Adrenal gland (tissue), 12 donors: ENCODE measurements around the gene C11orf68. TPM values are rescaled to one million over a fixed set of nuclear protein-coding genes. Genes with fewer than 3 reads are reported as not detected.

ENCODE experiments used
- DNase-seq, 7 donors: peaks; one replicate each; pipeline ENCODE4 v3.0.0-alpha.2; 2019 to 2020
- H3K27ac ChIP-seq, 5 donors: fragments of 200-600 bp; sonication (generic) in 4 of 5; 1 replicate in 3 of 5; 2 replicates in 2 of 5; pipeline versions ENCODE4 v1.5.1 to v1.8.0; 2016 to 2020; ENCODE audit warnings: mild to moderate bottlenecking in 1 of 5
- H3K27me3 ChIP-seq: fragments of 200-600 bp; 2 replicates; pipeline ENCODE4 v1.8.0; 2021
- H3K36me3 ChIP-seq, 2 donors: fragments of 200-600 bp; replicated peaks in 1 of 2; 1 replicate in 1 of 2; 2 replicates in 1 of 2; pipeline versions ENCODE4 v1.5.1 to v1.8.0; 2018 to 2022
- H3K4me1 ChIP-seq, 2 donors: fragments of 200-600 bp; replicated peaks in 1 of 2; 1 replicate in 1 of 2; 2 replicates in 1 of 2; pipeline versions ENCODE4 v1.5.1 to v1.8.0; 2018 to 2021
- H3K4me3 ChIP-seq, 4 donors: fragments of 200-600 bp; sonication (generic) in 3 of 4; one replicate each; pipeline ENCODE4 v1.5.1; 2016 to 2018
- H3K9me3 ChIP-seq, 3 donors: fragments of 200-600 bp; sonication (generic) in 1 of 3; replicated peaks in 1 of 3; 1 replicate in 2 of 3; 2 replicates in 1 of 3; pipeline versions ENCODE4 v1.5.1 to v1.8.0; 2016 to 2021
- CTCF ChIP-seq, 6 experiments: fragments of 450-650 bp in 4 of 6; fragments of 200-600 bp in 2 of 6; sonication (generic) in 1 of 6; IDR thresholded peaks; 1 replicate in 5 of 6; 2 replicates in 1 of 6; pipeline versions ENCODE4 v1.5.1 to v1.8.0; 2016 to 2021; ENCODE audit warnings: antibody characterized with exemption in 6 of 6, mild to moderate bottlenecking in 2 of 6, moderate library complexity in 1 of 6
- POLR2A ChIP-seq, 2 donors: fragments of 450-650 bp; IDR thresholded peaks; one replicate each; pipeline ENCODE4 v1.6.1; 2017; ENCODE audit warnings: antibody characterized with exemption in 2 of 2, mild to moderate bottlenecking in 2 of 2, moderate library complexity in 1 of 2
- WGBS, 4 donors: extraction: QIAGEN DNeasy Blood & Tissue Kit in 2 of 4; methylation state at CpG; one replicate each; pipeline versions ENCODE4 v1.1.5 to v1.1.7; 2013 to 2017; 5-methylcytosine and 5-hydroxymethylcytosine counted together
- intact Hi-C, 2 donors: fragments of 100-400 bp; cut with DNase I; formaldehyde crosslinking; loops; one replicate each; pipeline versions ENCODE4 v1.14.1 to v1.15.0; 2022 to 2023
- polyA plus RNA-seq, 3 donors: library from polyadenylated mRNA; stranded (reverse); fragments of 200-250 nt in 2 of 3; fragments of 350-450 nt in 1 of 3; fragmentation: Illumina TruSeq in 1 of 3; extraction: RNeasy Lipid Tissue Mini Kit (QIAGEN cat#74804) in 1 of 3; gene quantifications; one replicate each; pipeline ENCODE4 v1.2.3, GENCODE V29; 2013 to 2014
- total RNA-seq, 9 donors: library from RNA; depleted of rRNA in 4 of 9; stranded (reverse); fragments of >200 nt in 4 of 9; fragments of 120-200 nt in 1 of 9; fragmentation: NEBNext Ultra II Directional in 1 of 9; extraction: Animal tissue kit (Norgen Biotek cat#: 25700) in 1 of 9; gene quantifications; one replicate each; pipeline versions ENCODE4 v1.1.0 to v1.2.4, GENCODE V29; 2013 to 2023
- donor health status: healthy with polysubstance abuse.
- donor health status: Bipolar disorder and iron deficiency.
- donor health status: DM: yes; HTN: yes; CAD: no.
- donor health status: DM: no; HTN: no; CAD: no.
- donor health status: DM: no; HTN: no; CAD: no.
- donor health status: DM: yes; HTN: yes; CAD: no.

Gene C11orf68
- total and polyA plus RNA-seq, 12 donors = 11.5 to 51.9 (median 26.9) TPM

- no peak for TF ChIP-seq POLR2A (IDR thresholded peaks at IDR 0.05)
- peak in 2 of 6 experiments; percentile 22 for TF ChIP-seq CTCF (IDR thresholded peaks at IDR 0.05)
- intact Hi-C loops = no loop called here
- peak overlapping the region in 2 of 5 donors; percentile 34 to 75 for H3K27ac ChIP-seq
- H3K36me3 ChIP-seq = no peaks in the 10 kb centered on the region
- no peak overlapping the region for H3K4me3 ChIP-seq
- H3K9me3 ChIP-seq = no peaks in the 10 kb centered on the region
- peak in 6 of 7 donors; percentile 23 to 52 (median 48) for DNase-seq
- H3K4me1 ChIP-seq = peaks cover 15 to 28% of the 10 kb centered on the region in 2 donors
- WGBS, 4 donors = 12 to 17% (median 16%) methylated on average over 9 to 14 of the region's 14 CpGs
- H3K27me3 ChIP-seq = no peaks in the 10 kb centered on the region
Measured at GRCh38 chr11:65911682-65912568, 6.9 kb downstream of the C11orf68 start.

GRCh38 chr11:65907878-65908277 is 11.0 kb downstream of the C11orf68 start:
- Histone ChIP-seq H3K4me3 (no peak overlapping the region), H3K4me1 (peaks cover 0 to 7% of the 10 kb centered on the region in 2 donors), H3K27me3 (no peaks in the 10 kb centered on the region), H3K36me3 (no peaks in the 10 kb centered on the region), H3K27ac (no peak overlapping the region), H3K9me3 (no peaks in the 10 kb centered on the region)
- no peak for TF ChIP-seq POLR2A (IDR thresholded peaks at IDR 0.05)
- TF ChIP-seq CTCF (IDR thresholded peaks at IDR 0.05) = no peak
- WGBS, 4 donors = 74 to 83% (median 76%) methylated on average over 4 to 6 of the region's 6 CpGs
- intact Hi-C loops = no loop called here
- DNase-seq = no peak

- intact Hi-C loops = no loop called here
- Histone ChIP-seq H3K27me3 (no peaks in the 10 kb centered on the region), H3K27ac (no peak overlapping the region), H3K4me1 (peaks cover 0 to 1% of the 10 kb centered on the region in 2 donors), H3K9me3 (no peaks in the 10 kb centered on the region), H3K4me3 (no peak overlapping the region), H3K36me3 (no peaks in the 10 kb centered on the region)
- no peak for DNase-seq
- no peak for TF ChIP-seq POLR2A (IDR thresholded peaks at IDR 0.05)
- TF ChIP-seq CTCF (IDR thresholded peaks at IDR 0.05) = no peak
- 74 to 83% (median 83%) methylated on average over 5 of the region's 5 CpGs for WGBS, 4 donors
Measured at GRCh38 chr11:65906602-65907001, 12.3 kb downstream of the C11orf68 start.

GRCh38 chr11:65903715-65904114 is 15.1 kb downstream of the C11orf68 start:
- Histone ChIP-seq H3K9me3 (no peaks in the 10 kb centered on the region), H3K4me1 (peaks cover 12 to 14% of the 10 kb centered on the region in 2 donors), H3K27ac (no peak overlapping the region), H3K36me3 (no peaks in the 10 kb centered on the region), H3K27me3 (no peaks in the 10 kb centered on the region), H3K4me3 (no peak overlapping the region)
- 82 to 91% (median 86%) methylated on average over 8 of the region's 8 CpGs for WGBS, 4 donors
- TF ChIP-seq CTCF (IDR thresholded peaks at IDR 0.05) = no peak
- no peak for TF ChIP-seq POLR2A (IDR thresholded peaks at IDR 0.05)
- no peak for DNase-seq
- intact Hi-C loops = no loop called here
